ENCODE data around the gene GRK6.

GRK6 gene

DNA sequence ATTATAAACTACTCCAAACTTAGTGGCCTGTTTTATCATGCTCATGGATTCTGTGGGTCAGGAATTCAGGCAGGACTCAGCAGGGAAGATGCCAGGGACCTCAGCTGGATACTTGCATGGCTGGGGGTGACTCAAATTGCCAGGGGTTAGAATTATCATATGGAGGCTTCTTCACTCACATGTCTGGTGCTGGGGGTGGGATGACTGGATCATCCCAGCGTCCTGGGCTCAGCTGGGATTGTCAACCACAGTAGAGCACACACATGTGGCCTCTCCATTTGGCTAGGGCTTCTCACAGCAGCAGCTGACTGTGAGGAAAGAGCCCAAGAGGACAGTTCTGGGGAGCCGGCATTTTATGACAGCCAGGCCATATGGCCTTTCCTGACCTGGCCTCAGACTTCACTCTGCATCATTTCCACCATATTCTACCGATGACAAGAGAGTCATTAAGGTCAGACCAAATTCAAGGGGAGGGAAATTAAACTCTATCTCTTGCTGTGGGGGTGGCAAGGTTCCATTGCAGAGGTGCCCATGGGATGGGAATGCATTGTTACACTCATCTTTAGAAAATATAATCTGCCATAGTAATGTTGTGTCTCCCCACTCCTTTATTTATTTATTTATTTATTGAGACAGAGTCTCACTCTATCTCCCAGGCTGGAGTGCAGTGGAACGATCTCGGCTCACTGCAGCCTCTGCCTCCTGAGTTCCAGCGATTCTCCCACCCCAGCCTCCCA, 5.2 kb upstream of the GRK6 start:
- no peak for TF ChIP-seq CTCF (IDR thresholded peaks at IDR 0.05; ENCODE audit: low read depth, low read length)
- H3K4me3 ChIP-seq (ENCODE audit: low read depth, low read length): no peak overlapping the region
- DNase-seq: no peak
- no peaks in the 10 kb centered on the region for H3K4me1 ChIP-seq
- no peaks in the 10 kb centered on the region for H3K9me3 ChIP-seq
- no peaks in the 10 kb centered on the region for H3K27me3 ChIP-seq
- no peaks in the 10 kb centered on the region for H3K36me3 ChIP-seq

GRCh38 chr5:177423671-177424070, 2.8 kb upstream of the GRK6 start:
- H3K27me3 ChIP-seq: no peaks in the 10 kb centered on the region
- H3K9me3 ChIP-seq: no peaks in the 10 kb centered on the region
- H3K4me3 ChIP-seq (ENCODE audit: low read depth, low read length): no peak overlapping the region
- TF ChIP-seq CTCF (IDR thresholded peaks at IDR 0.05; ENCODE audit: low read depth, low read length): no peak
- no peaks in the 10 kb centered on the region; the same call in 1 of the 2 replicates for H3K4me1 ChIP-seq
- no peak for DNase-seq
- no peaks in the 10 kb centered on the region; the same call in 1 of the 2 replicates for H3K36me3 ChIP-seq

GRCh38 chr5:177425196-177425800, 1.2 kb upstream of the GRK6 start:
- Histone ChIP-seq H3K4me1 (peaks cover 3% of the 10 kb centered on the region), H3K4me3 (ENCODE audit: low read depth, low read length) (peak overlapping the region; percentile 74), H3K36me3 (peaks cover 1% of the 10 kb centered on the region), H3K27me3 (no peaks in the 10 kb centered on the region), H3K9me3 (no peaks in the 10 kb centered on the region)
- DNase-seq: no peak
- no peak for TF ChIP-seq CTCF (IDR thresholded peaks at IDR 0.05; ENCODE audit: low read depth, low read length)

- Histone ChIP-seq H3K36me3 (peaks cover 6% of the 10 kb centered on the region), H3K27me3 (no peaks in the 10 kb centered on the region)
Observed at GRCh38 chr5:177425801-177426565, 493 bp upstream of the GRK6 start.

DNA sequence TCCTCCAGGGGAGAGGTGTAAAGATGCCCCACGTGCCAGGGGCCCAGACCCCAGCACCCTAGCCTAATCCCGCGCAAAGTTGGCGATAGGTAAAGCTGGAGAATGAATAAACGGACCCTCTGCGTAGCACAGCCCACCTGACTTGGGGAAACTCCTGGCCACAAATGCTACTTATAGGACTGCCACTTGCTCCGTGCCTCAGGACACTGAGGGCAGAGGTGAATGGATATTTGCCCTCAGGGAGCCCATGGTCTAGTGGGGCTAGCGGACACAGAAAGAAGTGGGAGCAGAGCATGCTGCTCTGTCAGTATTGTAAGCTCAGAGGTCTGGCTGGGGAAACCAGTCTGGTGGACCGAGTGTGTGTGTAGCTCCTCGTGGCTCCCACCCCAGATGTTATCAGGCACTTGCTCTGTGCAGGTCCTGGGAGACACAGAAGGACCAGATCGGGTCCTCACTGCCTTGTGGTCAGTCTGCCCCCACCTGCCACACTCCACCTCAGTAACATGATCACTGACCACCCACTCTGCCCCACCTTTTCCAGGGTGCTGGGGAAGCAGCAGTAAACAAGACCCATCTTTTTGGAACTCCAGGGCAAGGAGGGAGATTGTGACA, 841 bp downstream of the GRK6 start:
- H3K4me1 ChIP-seq: peaks cover 15% of the 10 kb centered on the region

More at GRCh38 chr5:177425801-177426565, 493 bp upstream of the GRK6 start:
- DNase-seq: peak; percentile 100
- Histone ChIP-seq H3K4me1 (peaks cover 4% of the 10 kb centered on the region), H3K9me3 (no peaks in the 10 kb centered on the region), H3K4me3 (ENCODE audit: low read depth, low read length) (peak overlapping the region; percentile 74)
- no peak for TF ChIP-seq CTCF (IDR thresholded peaks at IDR 0.05; ENCODE audit: low read depth, low read length)

More for the DNA sequence above, 841 bp downstream of the GRK6 start:
- Histone ChIP-seq H3K9me3 (no peaks in the 10 kb centered on the region), H3K27me3 (no peaks in the 10 kb centered on the region), H3K4me3 (ENCODE audit: low read depth, low read length) (peak overlapping the region; percentile 93), H3K36me3 (peaks cover 9% of the 10 kb centered on the region)
- DNase-seq: peak; percentile 67
- TF ChIP-seq CTCF (IDR thresholded peaks at IDR 0.05; ENCODE audit: low read depth, low read length): no peak
